ENCODE measurements around the gene MBL2. TPM values are rescaled to one million over a fixed set of nuclear protein-coding genes. Genes with fewer than 3 reads are reported as not detected.

Gene MBL2
- total RNA-seq, 1 experiment from 2014 or later, result not detected

- no peak for TF ChIP-seq CDX4 (CRISPR knock-in tag; IDR thresholded peaks at IDR 0.05; ENCODE audit: borderline replicate concordance)
- no peak for TF ChIP-seq ZNF423 (CRISPR knock-in tag; IDR thresholded peaks at IDR 0.05)
- TF ChIP-seq ARID4B (CRISPR knock-in tag; IDR thresholded peaks at IDR 0.05; ENCODE audit: borderline replicate concordance), result no peak
- no peak for TF ChIP-seq MYBL2 (CRISPR knock-in tag; IDR thresholded peaks at IDR 0.05)
- TF ChIP-seq, protein P1, sequence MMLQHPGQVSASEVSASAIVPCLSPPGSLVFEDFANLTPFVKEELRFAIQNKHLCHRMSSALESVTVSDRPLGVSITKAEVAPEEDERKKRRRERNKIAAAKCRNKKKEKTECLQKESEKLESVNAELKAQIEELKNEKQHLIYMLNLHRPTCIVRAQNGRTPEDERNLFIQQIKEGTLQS (CRISPR knock-in tag; conservative IDR thresholded peaks at IDR 0.05), result no peak
- no peak for TF ChIP-seq SMAD3 (CRISPR knock-in tag; IDR thresholded peaks at IDR 0.05; ENCODE audit: borderline replicate concordance)
- no peak for TF ChIP-seq GTF2I (CRISPR knock-in tag; conservative IDR thresholded peaks at IDR 0.05)
- no peak for TF ChIP-seq ZNF317 (CRISPR knock-in tag; IDR thresholded peaks at IDR 0.05; ENCODE audit: borderline replicate concordance, low read depth)
Observed at GRCh38 chr10:52782554-52782953, 10.0 kb upstream of the MBL2 start (continued).

- POLR2A ChIA-PET, result no interaction called here
- no peaks in the 10 kb centered on the region for H3K9me3 Mint-ChIP-seq
- CTCF ChIA-PET, result interaction anchor here (0.9 to 4.2 kb wide), 7 partner anchors 8 to 472 kb away, joined by 3 to 55 read pairs (median 4); no protein-coding TSS in a partner anchor
- peaks cover 7% of the 10 kb centered on the region for H3K4me1 Mint-ChIP-seq
- ATAC-seq, result no peak; the same call in 1 of the 2 replicates
- TF ChIP-seq, protein P2, sequence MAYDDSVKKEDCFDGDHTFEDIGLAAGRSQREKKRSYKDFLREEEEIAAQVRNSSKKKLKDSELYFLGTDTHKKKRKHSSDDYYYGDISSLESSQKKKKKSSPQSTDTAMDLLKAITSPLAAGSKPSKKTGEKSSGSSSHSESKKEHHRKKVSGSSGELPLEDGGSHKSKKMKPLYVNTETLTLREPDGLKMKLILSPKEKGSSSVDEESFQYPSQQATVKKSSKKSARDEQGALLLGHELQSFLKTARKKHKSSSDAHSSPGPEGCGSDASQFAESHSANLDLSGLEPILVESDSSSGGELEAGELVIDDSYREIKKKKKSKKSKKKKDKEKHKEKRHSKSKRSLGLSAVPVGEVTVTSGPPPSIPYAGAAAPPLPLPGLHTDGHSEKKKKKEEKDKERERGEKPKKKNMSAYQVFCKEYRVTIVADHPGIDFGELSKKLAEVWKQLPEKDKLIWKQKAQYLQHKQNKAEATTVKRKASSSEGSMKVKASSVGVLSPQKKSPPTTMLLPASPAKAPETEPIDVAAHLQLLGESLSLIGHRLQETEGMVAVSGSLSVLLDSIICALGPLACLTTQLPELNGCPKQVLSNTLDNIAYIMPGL (CRISPR knock-in tag; IDR thresholded peaks at IDR 0.05), result no peak
- no peaks in the 10 kb centered on the region for H3K36me3 Mint-ChIP-seq
- no peaks in the 10 kb centered on the region; the same call in 1 of the 2 replicates for H3K27me3 Mint-ChIP-seq (ENCODE audit: low read depth)
- DNase-seq (ENCODE audit: low spot score), result no peak
- no peak overlapping the region for H3K27ac Mint-ChIP-seq
- H3K4me3 Mint-ChIP-seq, result no peak overlapping the region
Observed at GRCh38 chr10:52780391-52781155, 8.0 kb upstream of the MBL2 start.

DNA sequence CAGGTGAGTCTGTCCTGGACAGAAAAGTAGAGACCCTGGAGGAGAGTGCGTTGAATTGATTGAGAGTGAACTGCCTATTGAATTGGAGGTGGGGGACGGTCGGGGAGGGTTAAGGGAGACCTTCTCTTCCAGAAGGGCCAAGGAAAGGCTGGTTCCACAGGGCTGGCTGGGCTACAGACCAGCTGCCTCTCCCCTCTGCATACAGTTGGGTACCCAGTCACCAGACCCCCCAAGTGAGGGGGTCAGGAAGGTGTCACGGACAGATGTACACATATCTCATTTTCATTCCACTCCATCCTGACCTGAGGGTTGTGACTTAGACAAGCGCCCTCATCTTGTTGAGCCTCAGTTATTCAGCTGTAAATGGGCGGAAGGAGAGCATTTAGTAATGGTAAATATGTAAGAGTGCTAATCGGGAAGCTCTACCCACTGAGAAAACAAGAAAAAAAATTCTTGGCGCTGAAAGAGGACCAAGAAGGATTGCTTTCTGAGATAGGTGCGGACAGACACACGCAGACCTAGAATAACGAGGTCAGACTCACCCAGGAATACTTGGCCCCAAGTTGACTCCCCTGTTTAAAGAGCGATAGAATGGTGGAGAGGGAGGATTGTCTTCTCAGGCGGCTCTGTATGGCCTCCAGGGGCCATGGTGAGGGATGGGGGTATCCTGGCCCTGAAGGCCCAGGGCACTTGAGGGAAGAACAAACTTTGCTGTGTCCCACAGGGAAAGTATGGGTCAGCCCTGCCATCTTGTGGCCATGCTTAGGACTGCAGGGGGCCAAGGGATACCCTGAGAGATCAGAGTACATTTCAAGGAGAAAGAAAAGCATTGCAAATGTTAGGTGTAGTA is 7.2 kb upstream of the MBL2 start:
- no peak overlapping the region for H3K4me3 Mint-ChIP-seq
- H3K36me3 Mint-ChIP-seq, result no peaks in the 10 kb centered on the region
- ChIA-PET CTCF (interaction anchor here (0.6 to 4.2 kb wide), 21 partner anchors 9 to 472 kb away, joined by 3 to 55 read pairs (median 4); partner anchors contain the start of gene DKK1), POLR2A (no interaction called here)
- TF ChIP-seq MYBL2 (CRISPR knock-in tag; IDR thresholded peaks at IDR 0.05) (no peak), NR2C2 (CRISPR knock-in tag; IDR thresholded peaks at IDR 0.05) (no peak), TEAD1 (CRISPR knock-in tag; IDR thresholded peaks at IDR 0.05) (no peak), TP53 (CRISPR knock-in tag; IDR thresholded peaks at IDR 0.05) (0 out of 2 replicates have a peak, but pooled peaks have one; percentile 9)
- TF ChIP-seq, protein P3, sequence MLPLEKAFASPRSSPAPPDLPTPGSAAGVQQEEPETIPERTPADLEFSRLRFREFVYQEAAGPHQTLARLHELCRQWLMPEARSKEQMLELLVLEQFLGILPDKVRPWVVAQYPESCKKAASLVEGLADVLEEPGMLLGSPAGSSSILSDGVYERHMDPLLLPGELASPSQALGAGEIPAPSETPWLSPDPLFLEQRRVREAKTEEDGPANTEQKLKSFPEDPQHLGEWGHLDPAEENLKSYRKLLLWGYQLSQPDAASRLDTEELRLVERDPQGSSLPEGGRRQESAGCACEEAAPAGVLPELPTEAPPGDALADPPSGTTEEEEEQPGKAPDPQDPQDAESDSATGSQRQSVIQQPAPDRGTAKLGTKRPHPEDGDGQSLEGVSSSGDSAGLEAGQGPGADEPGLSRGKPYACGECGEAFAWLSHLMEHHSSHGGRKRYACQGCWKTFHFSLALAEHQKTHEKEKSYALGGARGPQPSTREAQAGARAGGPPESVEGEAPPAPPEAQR (CRISPR knock-in tag; IDR thresholded peaks at IDR 0.05), result 0 out of 2 replicates have a peak, but pooled peaks have one; percentile 24
- TF ChIP-seq, protein P4, sequence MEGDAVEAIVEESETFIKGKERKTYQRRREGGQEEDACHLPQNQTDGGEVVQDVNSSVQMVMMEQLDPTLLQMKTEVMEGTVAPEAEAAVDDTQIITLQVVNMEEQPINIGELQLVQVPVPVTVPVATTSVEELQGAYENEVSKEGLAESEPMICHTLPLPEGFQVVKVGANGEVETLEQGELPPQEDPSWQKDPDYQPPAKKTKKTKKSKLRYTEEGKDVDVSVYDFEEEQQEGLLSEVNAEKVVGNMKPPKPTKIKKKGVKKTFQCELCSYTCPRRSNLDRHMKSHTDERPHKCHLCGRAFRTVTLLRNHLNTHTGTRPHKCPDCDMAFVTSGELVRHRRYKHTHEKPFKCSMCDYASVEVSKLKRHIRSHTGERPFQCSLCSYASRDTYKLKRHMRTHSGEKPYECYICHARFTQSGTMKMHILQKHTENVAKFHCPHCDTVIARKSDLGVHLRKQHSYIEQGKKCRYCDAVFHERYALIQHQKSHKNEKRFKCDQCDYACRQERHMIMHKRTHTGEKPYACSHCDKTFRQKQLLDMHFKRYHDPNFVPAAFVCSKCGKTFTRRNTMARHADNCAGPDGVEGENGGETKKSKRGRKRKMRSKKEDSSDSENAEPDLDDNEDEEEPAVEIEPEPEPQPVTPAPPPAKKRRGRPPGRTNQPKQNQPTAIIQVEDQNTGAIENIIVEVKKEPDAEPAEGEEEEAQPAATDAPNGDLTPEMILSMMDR (IDR thresholded peaks at IDR 0.05), result peak; percentile 92
- H3K9me3 Mint-ChIP-seq, result no peaks in the 10 kb centered on the region
- H3K4me1 Mint-ChIP-seq, result peaks cover 7% of the 10 kb centered on the region
- DNase-seq (ENCODE audit: low spot score) (peak; percentile 93), ATAC-seq (peak; percentile 94)
- H3K27me3 Mint-ChIP-seq (ENCODE audit: low read depth), result no peaks in the 10 kb centered on the region; the same call in 1 of the 2 replicates
- H3K27ac Mint-ChIP-seq, result no peak overlapping the region

Measured in WTC11 (cell line).